Type B pancreatic cell (in vitro differentiated cells): ENCODE results near the gene KIF26B. TPM values are rescaled to one million over a fixed set of nuclear protein-coding genes. Genes with fewer than 3 reads are reported as not detected.

Source experiments
- DNase-seq: peaks from one replicate; pipeline ENCODE4 v3.0.0; 2021; ENCODE audit warnings: mixed read lengths; ENCODE audit not compliant: unreplicated experiment; ENCODE audit errors: extremely low spot score
- H3K27ac Mint-ChIP-seq: 2 replicates; pipeline ENCODE4 v1.8.0; 2021; ENCODE audit warnings: mild to moderate bottlenecking, mixed read lengths
- H3K27me3 Mint-ChIP-seq: 2 replicates; pipeline ENCODE4 v1.8.0; 2021; ENCODE audit warnings: mixed read lengths
- H3K36me3 Mint-ChIP-seq: 2 replicates; pipeline ENCODE4 v1.8.0; 2021; ENCODE audit warnings: mixed read lengths
- H3K4me1 Mint-ChIP-seq: one replicate; pipeline ENCODE4 v1.8.0; 2021; ENCODE audit warnings: mixed read lengths; ENCODE audit not compliant: unreplicated experiment
- H3K4me3 Mint-ChIP-seq: 2 replicates; pipeline ENCODE4 v1.8.0; 2021; ENCODE audit warnings: mild to moderate bottlenecking, mixed read lengths
- H3K9me3 Mint-ChIP-seq: 2 replicates; pipeline ENCODE4 v1.8.0; 2021; ENCODE audit warnings: mixed read lengths
- total RNA-seq: library from RNA; stranded (reverse); gene quantifications from 2 replicates; pipeline ENCODE4 v1.2.1, GENCODE V29; 2021; ENCODE audit warnings: low replicate concordance
- TF ChIP-seq, protein P1 (sequence below): fragments of 200-600 bp; sonication (generic); conservative IDR thresholded peaks from 2 replicates; pipeline ENCODE4 v1.5.0; 2021; ENCODE audit warnings: antibody characterized with exemption, mild to moderate bottlenecking

KIF26B gene
- total RNA-seq, 1 donor from 2014 or later, result 22.1 TPM

- H3K4me3 Mint-ChIP-seq, result peak overlapping the region; percentile 94
- peaks cover 56% of the 10 kb centered on the region for H3K27me3 Mint-ChIP-seq
- peak overlapping the region; percentile 87 for H3K27ac Mint-ChIP-seq
- no peak for DNase-seq
- TF ChIP-seq, protein P1, sequence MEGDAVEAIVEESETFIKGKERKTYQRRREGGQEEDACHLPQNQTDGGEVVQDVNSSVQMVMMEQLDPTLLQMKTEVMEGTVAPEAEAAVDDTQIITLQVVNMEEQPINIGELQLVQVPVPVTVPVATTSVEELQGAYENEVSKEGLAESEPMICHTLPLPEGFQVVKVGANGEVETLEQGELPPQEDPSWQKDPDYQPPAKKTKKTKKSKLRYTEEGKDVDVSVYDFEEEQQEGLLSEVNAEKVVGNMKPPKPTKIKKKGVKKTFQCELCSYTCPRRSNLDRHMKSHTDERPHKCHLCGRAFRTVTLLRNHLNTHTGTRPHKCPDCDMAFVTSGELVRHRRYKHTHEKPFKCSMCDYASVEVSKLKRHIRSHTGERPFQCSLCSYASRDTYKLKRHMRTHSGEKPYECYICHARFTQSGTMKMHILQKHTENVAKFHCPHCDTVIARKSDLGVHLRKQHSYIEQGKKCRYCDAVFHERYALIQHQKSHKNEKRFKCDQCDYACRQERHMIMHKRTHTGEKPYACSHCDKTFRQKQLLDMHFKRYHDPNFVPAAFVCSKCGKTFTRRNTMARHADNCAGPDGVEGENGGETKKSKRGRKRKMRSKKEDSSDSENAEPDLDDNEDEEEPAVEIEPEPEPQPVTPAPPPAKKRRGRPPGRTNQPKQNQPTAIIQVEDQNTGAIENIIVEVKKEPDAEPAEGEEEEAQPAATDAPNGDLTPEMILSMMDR, result peak; percentile 41
- peaks cover 15% of the 10 kb centered on the region for H3K4me1 Mint-ChIP-seq
- H3K9me3 Mint-ChIP-seq, result no peaks in the 10 kb centered on the region
- peaks cover 29% of the 10 kb centered on the region for H3K36me3 Mint-ChIP-seq
These were observed 2.1 kb downstream of the KIF26B start for GRCh38 chr1:245156736-245157505.

DNA sequence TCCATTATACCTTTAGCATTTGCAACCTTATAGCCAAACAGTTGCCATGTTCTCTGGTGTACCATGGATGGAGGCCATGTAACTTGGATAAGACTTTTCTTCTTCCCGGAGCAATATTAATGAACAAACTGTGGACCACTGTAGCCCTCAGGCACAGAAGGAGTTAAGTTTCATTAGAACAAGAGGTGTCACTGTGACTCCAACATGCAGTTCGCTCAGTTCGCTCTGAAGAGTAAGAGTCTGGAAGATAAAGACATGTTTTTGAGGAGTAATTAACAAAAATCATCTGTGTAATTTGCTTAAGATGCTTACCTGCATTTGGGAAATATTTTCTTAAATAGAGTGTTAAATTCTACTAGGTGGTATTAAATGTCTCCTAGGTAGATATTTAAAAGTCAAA lies 4.1 kb downstream of the KIF26B start:
- H3K4me3 Mint-ChIP-seq, result no peak overlapping the region

GRCh38 chr1:245160288-245160687 lies 5.5 kb downstream of the KIF26B start:
- Mint-ChIP-seq H3K4me3 (no peak overlapping the region), H3K27ac (no peak overlapping the region), H3K4me1 (peaks cover 16% of the 10 kb centered on the region), H3K36me3 (peaks cover 42% of the 10 kb centered on the region), H3K27me3 (peaks cover 48% of the 10 kb centered on the region), H3K9me3 (peaks cover 4% of the 10 kb centered on the region)
- DNase-seq, result no peak
- TF ChIP-seq, protein P1, result no peak

More for the DNA sequence above, 4.1 kb downstream of the KIF26B start:
- no peaks in the 10 kb centered on the region for H3K9me3 Mint-ChIP-seq
- no peak for DNase-seq
- H3K27me3 Mint-ChIP-seq, result peaks cover 50% of the 10 kb centered on the region
- H3K4me1 Mint-ChIP-seq, result peaks cover 16% of the 10 kb centered on the region
- no peak overlapping the region for H3K27ac Mint-ChIP-seq
- peaks cover 33% of the 10 kb centered on the region for H3K36me3 Mint-ChIP-seq
- TF ChIP-seq, protein P1, result no peak

DNA sequence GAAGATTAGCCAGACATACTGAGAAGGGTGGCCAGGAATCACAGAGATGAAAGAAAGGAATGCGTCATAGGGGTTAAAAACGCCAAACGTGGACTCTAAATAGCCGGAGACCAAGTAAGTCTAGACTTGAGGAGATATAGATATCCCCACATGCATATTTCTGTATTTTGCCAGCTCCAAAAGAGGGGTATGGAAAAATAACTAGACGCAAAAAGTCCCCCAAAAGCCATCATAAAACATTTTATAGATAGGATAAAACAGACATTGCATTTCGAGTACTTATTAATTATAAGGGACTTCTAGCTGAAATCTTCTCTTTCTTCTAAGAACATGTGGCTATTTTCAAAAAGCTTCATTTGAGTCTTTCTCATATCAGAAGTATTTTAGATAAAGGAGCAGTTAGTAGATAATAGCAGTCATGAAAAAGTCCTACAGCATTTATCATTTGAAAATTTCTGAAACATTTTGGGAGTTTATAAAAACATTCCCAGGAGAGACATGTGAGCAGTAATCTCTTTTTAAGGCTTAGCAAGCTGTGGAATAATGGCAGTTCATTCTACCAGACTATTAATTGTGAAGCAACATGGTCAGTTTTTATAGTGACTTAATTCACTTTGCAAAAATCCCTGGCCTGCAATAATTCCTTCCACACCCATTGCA lies 6.1 kb downstream of the KIF26B start:
- Mint-ChIP-seq H3K27me3 (peaks cover 46% of the 10 kb centered on the region), H3K27ac (no peak overlapping the region), H3K4me1 (peaks cover 16% of the 10 kb centered on the region), H3K9me3 (peaks cover 4% of the 10 kb centered on the region), H3K4me3 (no peak overlapping the region), H3K36me3 (peaks cover 46% of the 10 kb centered on the region)
- DNase-seq, result no peak
- TF ChIP-seq, protein P1, result no peak

GRCh38 chr1:245161866-245162265 lies 7.1 kb downstream of the KIF26B start:
- DNase-seq, result no peak
- Mint-ChIP-seq H3K4me1 (peaks cover 24% of the 10 kb centered on the region), H3K27ac (no peak overlapping the region), H3K4me3 (peak overlapping the region; percentile 43), H3K36me3 (peaks cover 46% of the 10 kb centered on the region), H3K9me3 (peaks cover 4% of the 10 kb centered on the region), H3K27me3 (peaks cover 49% of the 10 kb centered on the region)
- TF ChIP-seq, protein P1, result peak; percentile 19
